Measurements from ENCODE around the gene SLC38A6. TPM values are rescaled to one million over a fixed set of nuclear protein-coding genes. Genes with fewer than 3 reads are reported as not detected.

SLC38A6 gene
- total and polyA plus RNA-seq, 2 of the 8 experiments (the other 6 are each of a cell fraction or from before 2014, with no cell fraction given): 8.1 to 9.8 TPM

DNA sequence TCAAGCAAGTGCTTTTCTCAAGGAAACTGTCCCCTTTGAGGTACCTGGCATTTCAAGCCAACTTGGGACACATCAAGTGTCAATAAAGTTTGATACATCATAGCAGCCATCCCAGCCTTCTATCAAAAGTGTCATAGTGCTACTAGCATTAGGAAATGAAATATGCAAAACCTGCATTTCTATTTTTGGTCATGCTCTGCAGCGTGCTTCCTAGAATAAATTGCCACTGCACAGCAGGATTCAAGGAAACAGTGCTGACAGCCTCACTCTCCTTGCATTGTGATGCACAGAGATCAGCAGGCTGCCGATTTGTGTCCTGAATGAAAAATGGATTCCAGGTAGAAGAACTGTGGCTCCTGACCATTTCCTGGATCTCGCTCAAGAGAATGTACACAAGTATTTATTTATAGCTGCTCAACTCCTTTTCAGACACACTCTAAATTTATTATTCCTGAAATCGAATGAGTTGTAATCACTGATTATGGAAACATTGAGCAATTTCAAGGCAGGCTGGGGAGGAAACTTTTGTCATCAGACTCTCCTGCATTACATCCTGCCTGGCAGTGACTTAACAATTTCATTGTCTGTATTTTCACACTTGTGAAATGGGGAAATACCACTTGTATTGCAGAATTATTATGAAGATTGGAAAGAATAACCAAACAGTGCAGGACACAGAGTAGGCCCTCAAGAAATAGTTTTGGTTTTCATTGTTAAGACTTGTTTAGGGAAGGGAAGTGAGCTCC is 120.9 kb downstream of the SLC38A6 start:
- Histone ChIP-seq H3K27ac (ENCODE audit: low read depth, low read length) (peak overlapping the region; percentile 35; the same call in 1 of the 2 replicates), H3K56ac (replicated peaks; ENCODE audit: insufficient read length, low read depth, low read length) (no peak overlapping the region), H4K20me1 (replicated peaks in 1 of 2; ENCODE audit: control insufficient read depth in 1 of 2, insufficient read depth in 2 of 2, low read length in 2 of 2) (no peaks in the 10 kb centered on the region), H3K27me3 (replicated peaks in 1 of 4; ENCODE audit: control insufficient read depth in 3 of 4, extremely low read depth in 1 of 4, insufficient read depth in 3 of 4, low read length in 3 of 4) (no peaks in the 10 kb centered on the region), H3K4me1 (replicated peaks in 1 of 4; ENCODE audit: control insufficient read depth in 3 of 4, insufficient read depth in 4 of 4, low read length in 3 of 4) (peaks cover 15 to 37% (median 32%) of the 10 kb centered on the region in 4 experiments), H2AK5ac (ENCODE audit: low read depth, low read length) (peak overlapping the region; percentile 93; the same call in 1 of the 2 replicates), H2BK20ac (ENCODE audit: low read length) (peak overlapping the region; percentile 100), H2BK12ac (ENCODE audit: low read depth, low read length) (peak overlapping the region; percentile 97), H3K4me2 (ENCODE audit: insufficient read depth in 1 of 2, low read depth in 2 of 2, low read length in 2 of 2) (peak overlapping the region; percentile 5 to 35; a peak in 3 of 4 replicates), H3K23me2 (ENCODE audit: low read depth, low read length) (no peaks in the 10 kb centered on the region), H3K9ac (replicated peaks in 1 of 4; ENCODE audit: extremely low read depth in 1 of 4, low read depth in 3 of 4, low read length in 3 of 4) (peak overlapping the region in 1 of 4 experiments; percentile 12; a peak in 1 of 7 replicates), H3K23ac (ENCODE audit: insufficient read length) (no peak overlapping the region), H2BK120ac (replicated peaks; ENCODE audit: low read depth, low read length) (peak overlapping the region; percentile 99), H3K18ac (ENCODE audit: extremely low read depth, low read length) (peak overlapping the region; percentile 95), H3K4ac (replicated peaks; ENCODE audit: insufficient read length, low read depth, low read length) (peak overlapping the region; percentile 73), H4K8ac (ENCODE audit: extremely low read depth, insufficient read depth, low read length) (no peak overlapping the region), H3K9me3 (ENCODE audit: insufficient read depth in 2 of 2, low read depth in 1 of 2, low read length in 1 of 2) (peaks cover 15 to 17% of the 10 kb centered on the region in 2 experiments), H3K36me3 (ENCODE audit: control insufficient read depth in 2 of 4, insufficient read depth in 4 of 4, low read length in 3 of 4) (peaks cover 0 to 7% (median 1%) of the 10 kb centered on the region in 4 experiments; a peak in 2 of 8 replicates), H3K14ac (ENCODE audit: insufficient read length) (no peak overlapping the region), H4K91ac (replicated peaks; ENCODE audit: insufficient read length, low read length) (peak overlapping the region; percentile 94), H4K5ac (ENCODE audit: insufficient read length, low read depth, low read length) (no peak overlapping the region), H3K79me2 (ENCODE audit: control insufficient read depth in 1 of 2, insufficient read depth in 2 of 2, low read length in 2 of 2) (no peaks in the 10 kb centered on the region), H3K79me1 (ENCODE audit: low read depth, low read length) (no peaks in the 10 kb centered on the region), H3K4me3 (ENCODE audit: extremely low read depth in 1 of 4, insufficient read depth in 2 of 4, low read depth in 3 of 4, low read length in 4 of 4) (peak overlapping the region in 1 of 4 experiments; percentile 19; a peak in 1 of 8 replicates), H2BK5ac (ENCODE audit: low read depth, low read length) (peak overlapping the region; percentile 98), H2BK15ac (ENCODE audit: low read length) (no peak overlapping the region), H2AFZ (ENCODE audit: low read length) (no peak overlapping the region)
- CTCF ChIA-PET (ENCODE audit: partially characterized antibody): interaction anchor here (1.4 to 1.9 kb wide), 2 partner anchors 12 to 101 kb away, joined by 4 read pairs; no protein-coding TSS in a partner anchor
- FAIRE-seq (peak; percentile 45), DNase-seq (ENCODE audit: low read depth in 1 of 2, low spot score in 2 of 2) (peak in 1 of 2 experiments; percentile 47)
- POLR2A ChIA-PET (ENCODE audit: partially characterized antibody): interaction anchor here (1.3 kb wide), 1 partner anchor 10 kb away, joined by 4 read pairs; no protein-coding TSS in a partner anchor
- 12% methylated on average over 4 of the region's 4 CpGs; no CpG with 5 or more reads in 1 of the 2 experiments for WGBS, 2 experiments (ENCODE audit: extremely low coverage in 1 of 2, insufficient coverage in 1 of 2, insufficient read length in 1 of 2, insufficient replicate concordance in 2 of 2, low coverage in 1 of 2, low lambda C conversion rate in 2 of 2, missing lambda C conversion rate in 1 of 2)
- peak; percentile 34; the same call in 1 of the 2 replicates for TF ChIP-seq TEAD4 (IDR thresholded peaks at IDR 0.05; ENCODE audit: low read depth, low read length)
- TF ChIP-seq NANOG (IDR thresholded peaks at IDR 0.05; ENCODE audit: insufficient read depth, low read depth, low read length, poor library complexity, severe bottlenecking): peak; percentile 91
- peak; percentile 91 for TF ChIP-seq POU5F1 (IDR thresholded peaks at IDR 0.05; ENCODE audit: low read depth, low read length)
- peak; percentile 10; the same call in 1 of the 2 replicates for TF ChIP-seq MAFK (IDR thresholded peaks at IDR 0.05; ENCODE audit: low read depth, low read length)
- peak; percentile 41; the same call in 1 of the 2 replicates for TF ChIP-seq SRF (IDR thresholded peaks at IDR 0.05; ENCODE audit: low read depth, low read length)
- TF ChIP-seq HDAC2 (IDR thresholded peaks at IDR 0.05; ENCODE audit: borderline replicate concordance in 1 of 2, low read depth in 2 of 2, low read length in 2 of 2): 0 out of 4 replicates have a peak, but pooled peaks of 1 of the 2 experiments have one; percentile 43
- TF ChIP-seq POLR2AphosphoS5 (IDR thresholded peaks at IDR 0.05; ENCODE audit: low read depth, low read length): no peak
- TF ChIP-seq JUN (IDR thresholded peaks at IDR 0.05; ENCODE audit: low read depth, low read length): no peak
- TF ChIP-seq, protein P1, sequence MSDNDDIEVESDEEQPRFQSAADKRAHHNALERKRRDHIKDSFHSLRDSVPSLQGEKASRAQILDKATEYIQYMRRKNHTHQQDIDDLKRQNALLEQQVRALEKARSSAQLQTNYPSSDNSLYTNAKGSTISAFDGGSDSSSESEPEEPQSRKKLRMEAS (IDR thresholded peaks at IDR 0.05): peak; percentile 58
- 0 out of 2 replicates have a peak, but pooled peaks have one; percentile 32 for TF ChIP-seq YY1 (IDR thresholded peaks at IDR 0.05; ENCODE audit: low read depth, low read length)
